ENCODE data around the gene CCDC121.
"Not testable (repeated sequence)": the region's sequence is repeated elsewhere in the genome, so short reads cannot be mapped to it uniquely, and the experiment has no call there.

Gene CCDC121

DNA sequence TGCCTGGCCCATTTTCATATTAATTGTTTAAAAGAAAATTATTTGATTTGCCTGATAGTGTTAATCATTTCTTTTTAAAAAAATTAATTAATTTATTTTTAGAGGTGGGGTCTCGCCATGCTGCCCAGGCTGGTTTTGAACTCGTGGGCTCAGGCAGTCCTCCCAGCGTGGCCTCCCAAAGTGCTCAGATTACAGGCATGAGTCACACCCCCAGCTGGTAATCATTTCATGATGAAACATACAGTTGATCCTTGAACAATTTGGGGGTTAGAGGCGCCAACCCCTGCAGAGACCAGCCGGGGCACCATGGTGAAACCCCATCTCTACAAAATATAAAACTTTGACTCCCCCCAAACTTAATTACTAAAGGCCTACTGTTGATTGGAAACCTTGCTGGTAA is 8.0 kb upstream of the CCDC121 start:
- no peak for DNase-seq (ENCODE audit: low read depth)

- DNase-seq (ENCODE audit: low read depth): no peak
Measured at GRCh38 chr2:27634291-27634690, 5.5 kb upstream of the CCDC121 start.

- DNase-seq (ENCODE audit: low read depth): not testable (repeated sequence)
Measured at GRCh38 chr2:27630257-27630656, 1.4 kb upstream of the CCDC121 start.

DNA sequence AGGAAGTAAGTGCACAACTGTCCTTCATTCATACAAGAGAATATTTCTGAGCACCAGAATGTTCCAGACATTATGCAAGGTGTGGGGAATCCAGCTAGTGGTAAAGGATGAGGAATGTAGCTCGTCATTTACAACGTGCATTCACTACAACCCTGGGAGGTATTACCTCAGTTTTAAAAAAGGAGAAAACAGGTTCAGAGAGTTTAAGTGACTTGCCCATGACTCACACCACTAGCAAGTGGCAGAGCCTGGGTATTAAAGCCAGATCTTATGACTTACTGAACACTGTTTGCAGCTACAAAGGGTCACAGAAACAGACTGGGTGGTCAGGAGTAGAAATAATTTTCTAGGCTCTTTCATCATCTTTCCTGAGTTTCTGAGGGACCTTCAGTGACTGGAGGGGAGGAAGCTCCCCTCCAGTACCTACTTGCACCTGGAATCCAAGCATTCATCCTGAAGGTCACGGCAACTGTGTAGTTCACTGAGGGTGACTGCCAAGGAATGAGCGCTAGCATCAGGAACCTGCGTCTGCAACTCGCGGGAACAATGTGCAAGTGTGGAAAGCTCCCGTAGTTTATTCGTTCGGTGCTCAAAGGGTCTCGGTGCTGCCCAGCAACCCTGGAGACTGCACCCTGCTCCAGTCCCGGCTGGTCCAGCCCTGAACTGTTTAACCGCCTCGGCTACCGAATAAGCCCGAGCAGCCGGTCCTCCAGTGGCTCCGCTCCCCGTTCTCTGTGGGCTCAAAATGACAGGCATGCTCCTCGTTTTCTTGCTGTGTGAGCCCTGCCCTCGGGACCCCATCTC is 647 bp downstream of the CCDC121 start:
- no peak for DNase-seq (ENCODE audit: low read depth)

- not testable (repeated sequence) for DNase-seq (ENCODE audit: low read depth)
Measured at GRCh38 chr2:27626921-27627320, 1.9 kb downstream of the CCDC121 start.

DNA sequence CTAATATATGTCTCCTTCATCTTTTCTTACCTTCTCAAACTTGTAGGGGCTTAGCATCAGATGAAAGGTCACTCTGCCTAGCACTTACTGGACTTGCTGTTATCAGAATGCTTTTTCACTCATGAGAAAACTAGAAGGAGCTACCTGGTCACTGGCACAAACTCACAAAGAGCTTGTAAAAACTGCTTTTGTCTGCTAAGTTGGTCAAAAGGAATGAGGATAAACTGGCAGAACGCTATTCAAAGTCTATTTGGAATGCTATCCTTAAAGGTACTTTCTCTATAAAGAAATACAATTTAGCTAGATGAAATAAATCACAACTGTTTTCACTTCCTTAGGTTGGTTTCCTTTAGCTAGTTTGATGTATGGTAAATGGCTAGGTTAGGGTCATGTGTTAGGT is 2.5 kb downstream of the CCDC121 start:
- DNase-seq (ENCODE audit: low read depth): not testable (repeated sequence)

GRCh38 chr2:27624943-27625342 is 3.9 kb downstream of the CCDC121 start:
- DNase-seq (ENCODE audit: low read depth): no peak

GRCh38 chr2:27622921-27623384 is 5.9 kb downstream of the CCDC121 start:
- DNase-seq (ENCODE audit: low read depth): no peak

DNA sequence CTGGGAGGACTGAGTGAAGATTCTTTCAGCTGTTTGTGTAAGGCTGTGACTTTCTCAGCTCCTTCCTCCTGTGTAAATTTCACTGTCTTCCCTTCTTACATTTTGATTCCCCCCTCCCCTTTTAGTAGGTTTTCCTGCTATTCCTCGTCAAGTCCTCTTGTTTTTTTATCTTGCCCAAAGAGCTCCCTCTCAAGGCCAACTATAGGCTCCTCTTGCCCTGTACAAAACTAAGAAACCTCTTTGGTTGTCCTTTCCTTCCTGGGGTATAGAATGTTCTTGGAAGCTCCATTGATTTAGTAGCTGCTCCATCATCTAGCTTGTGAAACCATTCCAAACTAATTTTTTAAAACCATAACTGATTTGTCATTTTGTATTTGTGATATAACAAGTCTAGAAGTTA is 7.3 kb downstream of the CCDC121 start:
- no peak for DNase-seq (ENCODE audit: low read depth)

DNA sequence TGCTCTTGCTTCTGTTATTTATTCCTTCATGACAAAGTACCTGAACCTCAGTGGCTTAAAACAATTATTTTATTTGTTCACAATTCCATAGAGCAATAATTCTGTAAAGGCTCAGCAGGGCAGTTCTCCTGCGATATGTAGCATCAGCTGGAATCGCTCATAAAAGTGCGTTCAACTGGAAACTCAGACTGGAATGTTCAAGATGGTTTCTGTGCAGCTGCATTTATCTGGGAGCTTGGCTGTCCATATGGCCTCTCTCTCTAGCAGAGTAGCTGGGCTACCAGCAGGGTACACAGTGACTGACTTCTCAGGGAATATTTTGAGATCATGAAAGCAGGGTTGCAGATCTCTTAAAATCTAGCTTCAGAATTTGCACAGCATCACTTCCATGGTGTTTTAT is 13.5 kb downstream of the CCDC121 start:
- no peak for DNase-seq (ENCODE audit: low read depth)

DNA sequence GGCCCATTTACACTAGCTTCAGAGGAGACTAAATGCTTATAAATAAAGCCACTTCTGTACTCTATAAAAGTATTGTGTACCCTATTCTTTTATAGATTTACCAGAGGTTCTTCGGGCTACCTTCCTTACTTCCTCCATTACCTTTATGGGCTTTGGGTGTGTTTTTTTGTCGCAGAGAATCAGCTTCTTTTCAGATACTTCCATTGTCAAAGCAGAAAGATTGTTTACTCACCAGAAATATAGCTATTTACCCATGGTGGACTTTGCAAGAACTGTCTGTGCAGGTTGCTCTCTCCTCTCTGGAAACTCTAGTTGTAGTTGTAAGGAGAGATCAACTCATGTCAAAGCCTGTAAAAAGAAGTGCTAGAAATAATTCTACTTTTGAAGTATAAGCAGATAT is 14.8 kb downstream of the CCDC121 start:
- DNase-seq (ENCODE audit: low read depth): no peak

- no peak for DNase-seq (ENCODE audit: low read depth)
Measured at GRCh38 chr2:27606611-27607010, 22.2 kb downstream of the CCDC121 start.

GRCh38 chr2:27596627-27597026 is 32.2 kb downstream of the CCDC121 start:
- no peak for DNase-seq (ENCODE audit: low read depth)

DNA sequence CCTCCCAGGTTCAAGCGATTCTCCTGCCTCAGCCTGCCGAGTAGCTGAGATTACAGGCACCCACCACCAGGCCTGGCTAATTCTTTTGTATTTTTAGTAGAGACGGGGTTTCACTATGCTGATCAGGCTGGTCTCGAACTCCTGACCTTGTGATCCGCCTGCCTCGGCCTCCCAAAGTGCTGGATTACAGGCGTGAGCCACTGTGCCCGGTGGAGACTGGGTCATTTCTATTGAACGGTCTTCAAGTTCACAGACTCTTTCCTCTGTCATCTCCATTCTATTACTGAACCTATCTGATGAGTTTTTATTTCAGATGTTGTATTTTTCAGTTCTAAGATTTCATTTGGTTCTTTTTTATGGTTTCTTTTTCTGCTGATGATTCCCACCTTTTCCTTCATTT is 33.4 kb downstream of the CCDC121 start:
- DNase-seq (ENCODE audit: low read depth): not testable (repeated sequence)

- DNase-seq (ENCODE audit: low read depth): not testable (repeated sequence)
Measured at GRCh38 chr2:27594020-27594703, 34.6 kb downstream of the CCDC121 start.

DNA sequence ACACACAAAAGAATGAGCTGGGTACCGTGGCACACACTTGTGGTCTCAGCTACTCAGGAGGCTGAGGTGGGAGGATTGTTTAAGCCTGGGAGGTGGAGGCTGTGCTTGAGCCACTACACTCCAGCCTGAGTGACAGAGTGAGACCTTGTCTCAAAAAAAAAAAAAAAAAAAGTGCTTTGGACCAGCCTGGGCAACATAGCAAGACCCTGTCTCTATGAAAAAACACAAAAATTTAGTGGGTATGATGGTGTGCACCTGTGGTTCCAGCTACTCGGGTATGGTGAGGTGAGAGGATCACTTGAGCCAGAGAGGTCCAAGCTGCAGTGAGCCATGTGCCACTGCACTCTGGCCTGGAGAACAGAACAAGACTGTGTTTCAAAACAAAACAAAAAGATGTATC is 35.6 kb downstream of the CCDC121 start:
- no peak for DNase-seq (ENCODE audit: low read depth)

- no peak for DNase-seq (ENCODE audit: low read depth)
Measured at GRCh38 chr2:27591745-27592144, 37.1 kb downstream of the CCDC121 start.

DNA sequence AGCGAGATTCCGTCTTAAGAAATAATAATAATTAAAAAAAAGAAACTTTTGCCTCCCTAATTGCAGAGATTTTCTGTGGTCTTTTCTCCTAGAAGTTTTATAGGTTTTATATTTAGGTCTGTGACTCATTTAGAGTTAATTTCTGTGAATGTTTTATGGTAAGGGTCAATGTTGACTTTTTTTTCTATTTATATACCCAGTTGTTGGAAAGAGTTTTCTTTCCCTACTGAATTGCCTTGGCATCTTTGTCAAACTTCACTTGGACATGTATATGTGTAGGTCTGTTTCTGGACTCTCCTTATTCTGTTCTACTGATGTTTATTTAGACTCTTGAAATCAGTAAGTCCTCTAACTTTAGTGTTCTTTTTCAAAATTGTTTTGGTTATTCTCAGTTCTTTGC is 40.5 kb downstream of the CCDC121 start:
- no peak for DNase-seq (ENCODE audit: low read depth)

DNA sequence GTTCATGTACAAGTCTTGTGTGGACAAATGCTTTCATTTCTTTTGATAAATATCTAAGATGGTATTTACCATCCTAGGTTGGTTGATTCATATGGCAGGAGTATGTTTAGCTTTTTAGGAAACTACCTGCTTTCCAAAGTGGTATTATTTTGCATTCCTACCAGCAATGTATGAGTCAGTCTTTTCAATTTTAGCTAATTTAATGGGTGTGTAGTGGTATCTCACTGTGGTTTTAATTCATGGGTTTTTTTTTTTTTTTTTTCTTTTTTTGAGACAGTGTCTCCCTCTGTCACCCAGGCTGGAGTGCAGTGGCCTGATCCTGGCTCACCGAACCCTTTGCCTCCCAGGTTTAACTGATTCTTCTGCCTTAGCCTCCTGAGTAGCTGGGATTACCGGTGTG is 41.8 kb downstream of the CCDC121 start:
- no peak for DNase-seq (ENCODE audit: low read depth)

DNA sequence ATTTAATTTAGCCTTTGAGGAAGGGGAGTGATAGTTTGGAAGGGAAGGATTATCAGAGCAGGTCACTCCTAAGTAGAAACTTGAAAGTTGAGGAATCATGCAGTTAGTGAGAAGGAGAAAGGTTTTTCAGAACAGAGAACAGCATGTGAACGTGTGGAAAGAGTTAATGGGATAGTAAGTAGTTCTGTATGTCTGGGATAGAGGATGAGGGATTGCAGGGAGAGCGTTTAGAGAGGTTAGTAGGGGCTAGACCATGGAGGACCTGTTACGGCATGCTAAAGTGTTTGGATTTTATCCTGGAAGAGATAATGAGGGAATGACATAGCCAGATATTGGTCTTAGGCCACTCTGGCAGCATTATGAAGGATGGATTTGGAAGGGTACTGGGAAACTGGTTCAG is 44.2 kb downstream of the CCDC121 start:
- DNase-seq (ENCODE audit: low read depth): no peak

DNA sequence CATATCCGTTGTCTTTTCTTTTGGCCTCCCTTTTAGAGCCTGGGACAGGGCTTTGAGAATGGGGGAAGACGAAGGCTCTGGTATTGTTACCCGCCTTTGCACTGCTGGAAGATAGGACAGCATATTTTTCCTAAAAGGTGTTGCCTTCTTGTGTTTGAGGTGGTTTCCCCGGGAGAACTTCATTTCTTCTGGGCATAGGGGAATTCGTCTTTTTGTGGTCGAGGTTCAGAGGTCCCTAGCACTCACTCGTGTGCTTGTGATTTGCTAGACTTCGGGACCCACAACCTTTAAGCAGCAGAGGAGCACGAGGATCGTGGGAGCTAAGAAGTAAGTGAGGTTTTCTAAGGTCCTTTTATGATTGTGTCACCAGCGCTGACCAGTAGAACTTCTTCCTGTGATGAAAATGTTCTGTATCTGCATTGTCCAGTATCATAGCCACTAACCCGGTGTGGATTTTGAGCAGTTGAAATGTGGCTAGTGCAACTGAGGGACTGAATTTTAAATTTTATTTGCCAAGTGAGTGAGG is 45.4 kb downstream of the CCDC121 start:
- no peak for DNase-seq (ENCODE audit: low read depth)

GRCh38 chr2:27582695-27583389 is 46.0 kb downstream of the CCDC121 start, which contains the start of gene ZNF512:
Gene ZNF512 (plus strand): TSS chr2:27583042. CDS start chr2:27583113, 71 bp downstream.
- DNase-seq (ENCODE audit: low read depth): peak; percentile 45
